ENCODE results near the gene CNGB1. TPM values are rescaled to one million over a fixed set of nuclear protein-coding genes. Genes with fewer than 3 reads are reported as not detected.
"Not testable (repeated sequence)": the region's sequence is repeated elsewhere in the genome, so short reads cannot be mapped to it uniquely, and the experiment has no call there.

The CNGB1 gene
- total RNA-seq, 2 donors from 2014 or later: 0.51 TPM; not detected in 1

- DNase-seq (ENCODE audit: low spot score in 2 of 2) (no peak), ATAC-seq (no peak)
- no peak overlapping the region for H3K27ac Mint-ChIP-seq
- no peaks in the 10 kb centered on the region for H3K9me3 Mint-ChIP-seq
- H3K36me3 Mint-ChIP-seq: no peaks in the 10 kb centered on the region
Observed at GRCh38 chr16:57935904-57936303, 35.0 kb downstream of the CNGB1 start.

- DNase-seq (ENCODE audit: low spot score in 2 of 2) (no peak), ATAC-seq (no peak)
- Mint-ChIP-seq H3K9me3 (peaks cover 0 to 6% of the 10 kb centered on the region in 2 donors), H3K36me3 (peaks cover 0 to 5% of the 10 kb centered on the region in 2 donors), H3K27ac (no peak overlapping the region)
Observed at GRCh38 chr16:57930533-57930932, 40.4 kb downstream of the CNGB1 start.

- no peak overlapping the region for H3K27ac Mint-ChIP-seq
- ATAC-seq: no peak
- H3K9me3 Mint-ChIP-seq: peaks cover 0 to 6% of the 10 kb centered on the region in 2 donors
- DNase-seq (ENCODE audit: low spot score in 2 of 2): no peak
- H3K36me3 Mint-ChIP-seq: peaks cover 0 to 5% of the 10 kb centered on the region in 2 donors
Observed at GRCh38 chr16:57929250-57929649, 41.7 kb downstream of the CNGB1 start.

GRCh38 chr16:57926041-57926440 is 44.9 kb downstream of the CNGB1 start:
- DNase-seq (ENCODE audit: low spot score in 2 of 2) (no peak), ATAC-seq (no peak)
- Mint-ChIP-seq H3K27ac (no peak overlapping the region), H3K9me3 (peaks cover 0 to 6% of the 10 kb centered on the region in 2 donors), H3K36me3 (peaks cover 0 to 5% of the 10 kb centered on the region in 2 donors)

- DNase-seq (ENCODE audit: low spot score in 2 of 2) (no peak), ATAC-seq (no peak)
- Mint-ChIP-seq H3K27ac (no peak overlapping the region), H3K9me3 (peaks cover 0 to 6% of the 10 kb centered on the region in 2 donors), H3K36me3 (no peaks in the 10 kb centered on the region)
Observed at GRCh38 chr16:57925310-57925709, 45.6 kb downstream of the CNGB1 start.

GRCh38 chr16:57924514-57924913 is 46.4 kb downstream of the CNGB1 start:
- ATAC-seq (no peak), DNase-seq (ENCODE audit: low spot score in 2 of 2) (no peak)
- no peak overlapping the region for H3K27ac Mint-ChIP-seq
- H3K36me3 Mint-ChIP-seq: no peaks in the 10 kb centered on the region
- peaks cover 0 to 6% of the 10 kb centered on the region in 2 donors for H3K9me3 Mint-ChIP-seq

GRCh38 chr16:57923841-57924240 is 47.1 kb downstream of the CNGB1 start:
- H3K36me3 Mint-ChIP-seq: no peaks in the 10 kb centered on the region
- no peaks in the 10 kb centered on the region for H3K9me3 Mint-ChIP-seq
- ATAC-seq: no peak
- H3K27ac Mint-ChIP-seq: peak overlapping the region in 1 of 2 donors; percentile 5
- DNase-seq (ENCODE audit: low spot score in 2 of 2): no peak

- no peak for DNase-seq (ENCODE audit: low spot score in 2 of 2)
- Mint-ChIP-seq H3K9me3 (no peaks in the 10 kb centered on the region), H3K27ac (peak overlapping the region in 1 of 2 donors; percentile 5), H3K36me3 (no peaks in the 10 kb centered on the region)
- ATAC-seq: no peak
Observed at GRCh38 chr16:57923418-57923817, 47.5 kb downstream of the CNGB1 start.

- H3K27ac Mint-ChIP-seq: no peak overlapping the region
- H3K36me3 Mint-ChIP-seq: no peaks in the 10 kb centered on the region
- ATAC-seq: no peak
- H3K9me3 Mint-ChIP-seq: no peaks in the 10 kb centered on the region
- no peak for DNase-seq (ENCODE audit: low spot score in 2 of 2)
Observed at GRCh38 chr16:57920880-57921229, 50.1 kb downstream of the CNGB1 start.

GRCh38 chr16:57920215-57920879 is 50.6 kb downstream of the CNGB1 start:
- no peaks in the 10 kb centered on the region for H3K36me3 Mint-ChIP-seq
- no peaks in the 10 kb centered on the region for H3K9me3 Mint-ChIP-seq
- ATAC-seq: no peak
- no peak for DNase-seq (ENCODE audit: low spot score in 2 of 2)
- no peak overlapping the region for H3K27ac Mint-ChIP-seq

GRCh38 chr16:57918994-57919393 is 51.9 kb downstream of the CNGB1 start:
- DNase-seq (ENCODE audit: low spot score in 2 of 2): no peak
- Mint-ChIP-seq H3K9me3 (no peaks in the 10 kb centered on the region), H3K27ac (no peak overlapping the region), H3K36me3 (no peaks in the 10 kb centered on the region)
- no peak for ATAC-seq

- no peak for DNase-seq (ENCODE audit: low spot score in 2 of 2)
- ATAC-seq: no peak
- Mint-ChIP-seq H3K27ac (no peak overlapping the region), H3K9me3 (no peaks in the 10 kb centered on the region), H3K36me3 (no peaks in the 10 kb centered on the region)
Observed at GRCh38 chr16:57918444-57918843, 52.5 kb downstream of the CNGB1 start.

GRCh38 chr16:57917929-57918328 is 53.0 kb downstream of the CNGB1 start:
- not testable (repeated sequence) for H3K9me3 Mint-ChIP-seq

GRCh38 chr16:57917489-57917888 is 53.4 kb downstream of the CNGB1 start:
- not testable (repeated sequence) for H3K9me3 Mint-ChIP-seq; ATAC-seq; DNase-seq (ENCODE audit: low spot score in 2 of 2); H3K36me3 Mint-ChIP-seq
- peak overlapping the region in 1 of 2 donors; percentile 29 for H3K27ac Mint-ChIP-seq

More at GRCh38 chr16:57917929-57918328, 53.0 kb downstream of the CNGB1 start:
- not testable (repeated sequence) for ATAC-seq; DNase-seq (ENCODE audit: low spot score in 2 of 2); H3K36me3 Mint-ChIP-seq
- H3K27ac Mint-ChIP-seq: peak overlapping the region in 1 of 2 donors; percentile 29

- no peaks in the 10 kb centered on the region for H3K9me3 Mint-ChIP-seq
- ATAC-seq (no peak), DNase-seq (ENCODE audit: low spot score in 2 of 2) (no peak)
- no peaks in the 10 kb centered on the region for H3K36me3 Mint-ChIP-seq
- H3K27ac Mint-ChIP-seq: no peak overlapping the region
Observed at GRCh38 chr16:57916735-57917438, 54.0 kb downstream of the CNGB1 start.

GRCh38 chr16:57915811-57916488 is 55.0 kb downstream of the CNGB1 start:
- Mint-ChIP-seq H3K9me3 (no peaks in the 10 kb centered on the region), H3K36me3 (no peaks in the 10 kb centered on the region), H3K27ac (no peak overlapping the region)
- ATAC-seq (no peak), DNase-seq (ENCODE audit: low spot score in 2 of 2) (no peak)

- ATAC-seq (no peak), DNase-seq (ENCODE audit: low spot score in 2 of 2) (no peak)
- H3K27ac Mint-ChIP-seq: no peak overlapping the region
- no peaks in the 10 kb centered on the region for H3K9me3 Mint-ChIP-seq
- H3K36me3 Mint-ChIP-seq: no peaks in the 10 kb centered on the region
Observed at GRCh38 chr16:57915267-57915666, 55.7 kb downstream of the CNGB1 start.

All from activated naive CD4-positive, alpha-beta T cell treated with anti-CD3 and anti-CD28 coated beads, Interleukin-2, amount 50 U/mL, for 72 hours (primary cell).